H1 (cell line): ENCODE results near the gene TTF1. TPM values are rescaled to one million over a fixed set of nuclear protein-coding genes. Genes with fewer than 3 reads are reported as not detected.

Experiments used
- HDAC6 ChIP-seq: IDR thresholded peaks from one replicate; pipeline ENCODE4 v1.7.1; 2012; ENCODE audit warnings: low read depth, mild to moderate bottlenecking, inconsistent platforms, low read length, moderate library complexity
- PHF8 ChIP-seq: fragments of 200-600 bp; sonication (generic); conservative IDR thresholded peaks from 2 replicates; pipeline ENCODE4 v1.7.1; 2012; ENCODE audit warnings: low read depth, mild to moderate bottlenecking, inconsistent platforms, low read length, moderate library complexity
- RBBP5 ChIP-seq: IDR thresholded peaks from 2 replicates; pipeline ENCODE4 v1.7.1; 2012; ENCODE audit warnings: low read depth, mild to moderate bottlenecking, inconsistent platforms, low read length, moderate library complexity, borderline replicate concordance
- RNF2 ChIP-seq: fragments of 200-900, 300-1000 bp; sonication (generic); IDR thresholded peaks from 2 replicates; pipeline ENCODE4 v1.7.1; 2016; ENCODE audit warnings: borderline replicate concordance, low read depth, mild to moderate bottlenecking, antibody characterized with exemption, low read length; ENCODE audit not compliant: poor library complexity, severe bottlenecking; ENCODE audit errors: missing control alignments
- SIRT6 ChIP-seq: IDR thresholded peaks from one replicate; pipeline ENCODE4 v1.7.1; 2012; ENCODE audit warnings: low read length, inconsistent platforms
- SP1 ChIP-seq: IDR thresholded peaks from 2 replicates; pipeline ENCODE4 v1.6.1; 2011; ENCODE audit warnings: low read depth, low read length
- SRF ChIP-seq: IDR thresholded peaks from 2 replicates; pipeline ENCODE4 v1.6.1; 2011; ENCODE audit warnings: mild to moderate bottlenecking, low read depth, low read length, moderate library complexity
- TCF12 ChIP-seq: IDR thresholded peaks from 2 replicates; pipeline ENCODE4 v1.6.1; 2011; ENCODE audit warnings: low read depth, mild to moderate bottlenecking, low read length
- polyA plus RNA-seq, 7 experiments: library from polyadenylated mRNA; depleted of rRNA in 3 of 7; stranded (reverse) in 5 of 7; unstranded in 2 of 7; fragments of >200 nt in 5 of 7; fragments of 200-250 nt in 2 of 7; gene quantifications; 1 replicate in 5 of 7; 2 replicates in 1 of 7; 4 replicates in 1 of 7; pipeline versions ENCODE4 v1.2.1 to v1.2.3, GENCODE V29; 2011 to 2013; ENCODE audit warnings: missing spikeins in 2 of 7, mixed read lengths in 2 of 7
- total RNA-seq: library from RNA; stranded (reverse); fragmentation: NEBNext Ultra II Directional; extraction: Animal tissue kit (Norgen Biotek cat#: 25700); gene quantifications from 2 replicates; pipeline ENCODE4 v1.2.1, GENCODE V29; 2021
- TF ChIP-seq, protein P1 (sequence below): fragments of 300-600 bp; sonication (generic); IDR thresholded peaks from 2 replicates; pipeline ENCODE4 v1.7.1; 2012; ENCODE audit warnings: low read length, moderate library complexity, mild to moderate bottlenecking, inconsistent platforms; ENCODE audit not compliant: insufficient replicate concordance

Gene TTF1
- total and polyA plus RNA-seq, 2 of the 8 experiments (the other 6 are each of a cell fraction or from before 2014, with no cell fraction given), result 7.8 to 22.2 TPM

DNA sequence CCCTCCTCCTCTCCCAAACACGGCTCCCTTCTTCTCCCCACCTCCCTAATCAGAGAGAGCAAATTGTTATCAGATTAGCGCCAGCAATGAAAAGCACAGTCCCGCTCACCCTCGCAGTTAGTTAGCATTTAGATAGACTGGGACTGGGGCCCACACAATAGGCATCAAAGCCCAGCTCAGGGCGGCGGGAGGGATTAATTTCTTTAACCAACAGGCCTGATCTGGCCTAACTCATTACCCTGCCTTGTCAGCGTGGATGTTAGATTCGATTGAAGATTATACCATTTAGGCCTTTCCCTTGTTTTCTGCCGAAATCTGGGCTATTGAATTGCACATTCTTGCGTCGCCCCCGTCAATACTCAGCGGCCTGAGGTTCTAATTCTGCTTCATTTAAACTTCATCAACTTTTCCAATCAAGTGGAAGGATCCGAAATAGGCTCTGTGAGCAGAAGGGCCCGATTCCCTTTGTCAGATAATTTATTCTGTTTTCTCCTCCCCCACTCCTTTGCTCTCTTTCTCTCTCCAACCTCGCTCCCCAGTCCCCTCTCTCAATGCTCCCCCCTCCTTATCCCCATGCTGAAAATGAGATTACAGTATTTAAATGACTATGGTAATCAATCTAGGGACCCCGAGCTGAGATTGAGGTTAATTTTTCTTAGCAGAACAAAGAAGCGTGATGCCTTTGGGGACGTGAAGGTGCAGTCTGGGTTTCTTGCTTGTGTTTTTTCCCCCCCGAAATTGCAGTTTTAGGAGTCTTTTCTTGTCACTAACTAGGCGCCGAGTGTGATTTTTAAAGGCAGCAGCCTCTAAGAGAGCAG, 18.4 kb upstream of the TTF1 start (continued):
- TF ChIP-seq, protein P1, sequence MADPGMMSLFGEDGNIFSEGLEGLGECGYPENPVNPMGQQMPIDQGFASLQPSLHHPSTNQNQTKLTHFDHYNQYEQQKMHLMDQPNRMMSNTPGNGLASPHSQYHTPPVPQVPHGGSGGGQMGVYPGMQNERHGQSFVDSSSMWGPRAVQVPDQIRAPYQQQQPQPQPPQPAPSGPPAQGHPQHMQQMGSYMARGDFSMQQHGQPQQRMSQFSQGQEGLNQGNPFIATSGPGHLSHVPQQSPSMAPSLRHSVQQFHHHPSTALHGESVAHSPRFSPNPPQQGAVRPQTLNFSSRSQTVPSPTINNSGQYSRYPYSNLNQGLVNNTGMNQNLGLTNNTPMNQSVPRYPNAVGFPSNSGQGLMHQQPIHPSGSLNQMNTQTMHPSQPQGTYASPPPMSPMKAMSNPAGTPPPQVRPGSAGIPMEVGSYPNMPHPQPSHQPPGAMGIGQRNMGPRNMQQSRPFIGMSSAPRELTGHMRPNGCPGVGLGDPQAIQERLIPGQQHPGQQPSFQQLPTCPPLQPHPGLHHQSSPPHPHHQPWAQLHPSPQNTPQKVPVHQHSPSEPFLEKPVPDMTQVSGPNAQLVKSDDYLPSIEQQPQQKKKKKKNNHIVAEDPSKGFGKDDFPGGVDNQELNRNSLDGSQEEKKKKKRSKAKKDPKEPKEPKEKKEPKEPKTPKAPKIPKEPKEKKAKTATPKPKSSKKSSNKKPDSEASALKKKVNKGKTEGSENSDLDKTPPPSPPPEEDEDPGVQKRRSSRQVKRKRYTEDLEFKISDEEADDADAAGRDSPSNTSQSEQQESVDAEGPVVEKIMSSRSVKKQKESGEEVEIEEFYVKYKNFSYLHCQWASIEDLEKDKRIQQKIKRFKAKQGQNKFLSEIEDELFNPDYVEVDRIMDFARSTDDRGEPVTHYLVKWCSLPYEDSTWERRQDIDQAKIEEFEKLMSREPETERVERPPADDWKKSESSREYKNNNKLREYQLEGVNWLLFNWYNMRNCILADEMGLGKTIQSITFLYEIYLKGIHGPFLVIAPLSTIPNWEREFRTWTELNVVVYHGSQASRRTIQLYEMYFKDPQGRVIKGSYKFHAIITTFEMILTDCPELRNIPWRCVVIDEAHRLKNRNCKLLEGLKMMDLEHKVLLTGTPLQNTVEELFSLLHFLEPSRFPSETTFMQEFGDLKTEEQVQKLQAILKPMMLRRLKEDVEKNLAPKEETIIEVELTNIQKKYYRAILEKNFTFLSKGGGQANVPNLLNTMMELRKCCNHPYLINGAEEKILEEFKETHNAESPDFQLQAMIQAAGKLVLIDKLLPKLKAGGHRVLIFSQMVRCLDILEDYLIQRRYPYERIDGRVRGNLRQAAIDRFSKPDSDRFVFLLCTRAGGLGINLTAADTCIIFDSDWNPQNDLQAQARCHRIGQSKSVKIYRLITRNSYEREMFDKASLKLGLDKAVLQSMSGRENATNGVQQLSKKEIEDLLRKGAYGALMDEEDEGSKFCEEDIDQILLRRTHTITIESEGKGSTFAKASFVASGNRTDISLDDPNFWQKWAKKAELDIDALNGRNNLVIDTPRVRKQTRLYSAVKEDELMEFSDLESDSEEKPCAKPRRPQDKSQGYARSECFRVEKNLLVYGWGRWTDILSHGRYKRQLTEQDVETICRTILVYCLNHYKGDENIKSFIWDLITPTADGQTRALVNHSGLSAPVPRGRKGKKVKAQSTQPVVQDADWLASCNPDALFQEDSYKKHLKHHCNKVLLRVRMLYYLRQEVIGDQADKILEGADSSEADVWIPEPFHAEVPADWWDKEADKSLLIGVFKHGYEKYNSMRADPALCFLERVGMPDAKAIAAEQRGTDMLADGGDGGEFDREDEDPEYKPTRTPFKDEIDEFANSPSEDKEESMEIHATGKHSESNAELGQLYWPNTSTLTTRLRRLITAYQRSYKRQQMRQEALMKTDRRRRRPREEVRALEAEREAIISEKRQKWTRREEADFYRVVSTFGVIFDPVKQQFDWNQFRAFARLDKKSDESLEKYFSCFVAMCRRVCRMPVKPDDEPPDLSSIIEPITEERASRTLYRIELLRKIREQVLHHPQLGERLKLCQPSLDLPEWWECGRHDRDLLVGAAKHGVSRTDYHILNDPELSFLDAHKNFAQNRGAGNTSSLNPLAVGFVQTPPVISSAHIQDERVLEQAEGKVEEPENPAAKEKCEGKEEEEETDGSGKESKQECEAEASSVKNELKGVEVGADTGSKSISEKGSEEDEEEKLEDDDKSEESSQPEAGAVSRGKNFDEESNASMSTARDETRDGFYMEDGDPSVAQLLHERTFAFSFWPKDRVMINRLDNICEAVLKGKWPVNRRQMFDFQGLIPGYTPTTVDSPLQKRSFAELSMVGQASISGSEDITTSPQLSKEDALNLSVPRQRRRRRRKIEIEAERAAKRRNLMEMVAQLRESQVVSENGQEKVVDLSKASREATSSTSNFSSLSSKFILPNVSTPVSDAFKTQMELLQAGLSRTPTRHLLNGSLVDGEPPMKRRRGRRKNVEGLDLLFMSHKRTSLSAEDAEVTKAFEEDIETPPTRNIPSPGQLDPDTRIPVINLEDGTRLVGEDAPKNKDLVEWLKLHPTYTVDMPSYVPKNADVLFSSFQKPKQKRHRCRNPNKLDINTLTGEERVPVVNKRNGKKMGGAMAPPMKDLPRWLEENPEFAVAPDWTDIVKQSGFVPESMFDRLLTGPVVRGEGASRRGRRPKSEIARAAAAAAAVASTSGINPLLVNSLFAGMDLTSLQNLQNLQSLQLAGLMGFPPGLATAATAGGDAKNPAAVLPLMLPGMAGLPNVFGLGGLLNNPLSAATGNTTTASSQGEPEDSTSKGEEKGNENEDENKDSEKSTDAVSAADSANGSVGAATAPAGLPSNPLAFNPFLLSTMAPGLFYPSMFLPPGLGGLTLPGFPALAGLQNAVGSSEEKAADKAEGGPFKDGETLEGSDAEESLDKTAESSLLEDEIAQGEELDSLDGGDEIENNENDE, result peak; percentile 42
- TF ChIP-seq RNF2 (no peak), SRF (no peak), SP1 (0 out of 2 replicates have a peak, but pooled peaks have one; percentile 23), TCF12 (no peak), PHF8 (no peak), HDAC6 (no peak), RBBP5 (0 out of 2 replicates have a peak, but pooled peaks have one; percentile 69), SIRT6 (no peak)
